Panc1 (cell line): Measurements from ENCODE around the gene RHOH. TPM values are rescaled to one million over a fixed set of nuclear protein-coding genes. Genes with fewer than 3 reads are reported as not detected.

Experiments used
- total RNA-seq: library from RNA; stranded (reverse); gene quantifications from one replicate; pipeline ENCODE4 v1.2.1, GENCODE V29; 2021; ENCODE audit not compliant: unreplicated experiment

The RHOH gene
- total RNA-seq, 1 experiment from 2014 or later: 1.2 TPM

Other genes with a start within 250 kb of the RHOH start
- 69.2 TPM for gene PDS5A, start 219.1 kb upstream of the RHOH start, total RNA-seq
- 8.5 TPM for gene N4BP2, start 140.2 kb upstream of the RHOH start, total RNA-seq
- gene CHRNA9, start 138.3 kb downstream of the RHOH start, total RNA-seq: not detected